Measurements from ENCODE around the gene TIAM2.

Gene TIAM2

DNA sequence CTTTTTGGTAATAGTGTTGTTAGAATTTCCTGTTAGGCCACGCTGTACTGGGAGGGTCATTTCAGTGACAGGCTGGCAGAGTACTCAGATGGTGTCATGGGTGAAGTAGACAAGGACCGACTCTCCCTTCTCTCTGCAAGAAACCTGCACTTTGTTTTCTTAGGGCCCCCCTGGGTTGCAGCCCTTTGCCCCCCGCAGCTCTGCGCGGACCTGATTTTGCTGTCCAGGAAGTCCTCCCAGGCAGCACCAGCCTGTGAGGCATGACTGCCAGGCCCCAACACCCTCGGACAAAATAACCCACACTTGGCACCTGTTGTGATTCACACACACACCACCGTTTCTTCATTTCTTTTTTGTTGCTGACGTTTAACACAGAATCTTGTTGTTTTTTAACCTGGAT, 246.9 kb downstream of the TIAM2 start:
- DNase-seq: no peak

DNA sequence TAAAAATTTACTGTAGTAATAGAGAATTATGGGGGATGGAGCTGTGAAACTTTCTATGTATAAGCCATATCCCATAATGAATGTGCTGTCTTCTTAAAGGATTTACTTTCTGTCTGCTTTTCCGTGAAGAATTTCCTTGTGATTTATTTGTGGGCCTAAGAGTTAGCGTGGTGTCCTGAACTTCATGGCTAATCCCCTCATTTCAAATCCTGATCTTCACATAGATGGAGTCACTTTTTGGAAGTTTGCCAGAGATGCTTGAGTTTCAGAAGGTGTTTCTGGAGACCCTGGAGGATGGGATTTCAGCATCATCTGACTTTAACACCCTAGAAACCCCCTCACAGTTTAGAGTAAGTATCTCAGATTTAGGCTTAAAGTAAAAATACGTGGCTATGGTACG, 249.3 kb downstream of the TIAM2 start:
- no peak for DNase-seq

DNA sequence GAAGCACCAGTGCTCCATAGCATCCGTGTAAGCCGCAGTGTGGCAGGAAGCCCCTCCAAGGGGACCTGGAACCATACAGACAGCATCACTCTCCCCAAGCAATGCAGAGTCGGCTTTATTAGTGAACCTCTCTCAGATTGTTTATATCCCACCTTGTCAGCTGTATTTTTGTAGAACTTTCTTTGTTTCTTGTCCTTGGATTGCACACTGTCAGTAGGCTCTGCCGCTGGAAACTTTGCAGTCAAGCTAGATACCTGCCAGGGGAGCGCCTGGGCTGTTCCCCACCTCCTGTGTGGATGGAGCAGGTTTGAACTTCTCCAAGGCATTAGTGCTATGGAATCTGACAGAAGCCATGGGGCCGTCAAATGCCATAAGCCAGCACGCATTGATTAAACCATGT, 250.1 kb downstream of the TIAM2 start:
- no peak for DNase-seq

DNA sequence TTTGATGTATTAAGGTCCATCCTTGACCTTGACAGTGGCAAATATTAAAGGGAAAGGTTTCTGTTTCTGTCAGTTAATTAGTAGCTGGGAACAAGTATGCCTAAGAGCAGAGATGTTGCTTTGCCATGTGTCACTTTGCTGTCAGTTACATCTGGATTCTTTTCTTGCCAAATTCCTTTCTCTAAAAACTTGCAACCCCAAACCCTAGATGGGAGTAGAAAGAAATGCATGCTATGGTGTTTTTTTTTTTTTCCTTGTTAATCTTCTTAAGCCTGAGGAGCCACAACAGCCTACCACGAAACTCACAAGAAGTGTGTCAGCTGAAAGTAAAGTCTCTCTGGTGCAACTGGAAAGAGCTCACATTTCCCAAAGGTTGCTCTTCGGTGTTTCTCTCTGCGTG, 250.7 kb downstream of the TIAM2 start:
- DNase-seq: no peak

DNA sequence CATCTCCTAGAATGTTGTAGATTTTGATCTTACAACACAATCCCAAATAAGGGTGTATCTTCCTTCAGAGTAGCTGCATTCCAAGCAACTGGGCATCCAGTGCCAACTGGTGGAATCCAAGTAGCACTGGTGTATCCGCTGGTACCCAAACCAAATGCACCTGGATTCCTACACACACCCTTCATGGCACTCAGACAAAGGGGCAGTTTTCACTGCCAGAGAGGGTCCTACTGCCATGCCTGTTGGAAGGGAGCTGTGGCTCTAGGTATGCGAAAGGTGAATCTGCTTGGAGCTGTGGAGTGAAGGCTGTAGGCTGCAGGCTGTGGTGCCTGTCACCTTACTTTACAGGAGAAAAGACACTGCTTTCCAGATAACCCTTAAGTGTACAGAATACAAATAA, 251.7 kb downstream of the TIAM2 start:
- no peak for DNase-seq

DNA sequence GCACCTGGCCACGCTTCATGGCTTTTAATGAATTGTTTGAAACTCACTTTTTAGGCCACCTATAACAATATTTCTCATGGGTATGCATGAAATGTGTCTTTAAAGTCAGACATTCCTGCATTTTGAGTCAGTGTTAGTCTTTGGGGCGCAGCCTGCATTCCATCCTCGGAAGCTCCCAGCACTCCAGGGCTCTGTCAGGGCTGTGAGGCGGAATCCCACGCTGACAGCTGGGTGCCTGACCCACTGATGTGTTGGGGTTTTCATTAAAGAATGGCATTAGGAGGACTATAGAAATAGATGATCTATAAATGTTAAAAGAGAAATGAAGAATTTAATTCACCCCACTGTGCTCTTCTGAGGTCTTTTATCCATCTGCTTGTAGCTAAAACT, 252.5 kb downstream of the TIAM2 start:
- DNase-seq: no peak

DNA sequence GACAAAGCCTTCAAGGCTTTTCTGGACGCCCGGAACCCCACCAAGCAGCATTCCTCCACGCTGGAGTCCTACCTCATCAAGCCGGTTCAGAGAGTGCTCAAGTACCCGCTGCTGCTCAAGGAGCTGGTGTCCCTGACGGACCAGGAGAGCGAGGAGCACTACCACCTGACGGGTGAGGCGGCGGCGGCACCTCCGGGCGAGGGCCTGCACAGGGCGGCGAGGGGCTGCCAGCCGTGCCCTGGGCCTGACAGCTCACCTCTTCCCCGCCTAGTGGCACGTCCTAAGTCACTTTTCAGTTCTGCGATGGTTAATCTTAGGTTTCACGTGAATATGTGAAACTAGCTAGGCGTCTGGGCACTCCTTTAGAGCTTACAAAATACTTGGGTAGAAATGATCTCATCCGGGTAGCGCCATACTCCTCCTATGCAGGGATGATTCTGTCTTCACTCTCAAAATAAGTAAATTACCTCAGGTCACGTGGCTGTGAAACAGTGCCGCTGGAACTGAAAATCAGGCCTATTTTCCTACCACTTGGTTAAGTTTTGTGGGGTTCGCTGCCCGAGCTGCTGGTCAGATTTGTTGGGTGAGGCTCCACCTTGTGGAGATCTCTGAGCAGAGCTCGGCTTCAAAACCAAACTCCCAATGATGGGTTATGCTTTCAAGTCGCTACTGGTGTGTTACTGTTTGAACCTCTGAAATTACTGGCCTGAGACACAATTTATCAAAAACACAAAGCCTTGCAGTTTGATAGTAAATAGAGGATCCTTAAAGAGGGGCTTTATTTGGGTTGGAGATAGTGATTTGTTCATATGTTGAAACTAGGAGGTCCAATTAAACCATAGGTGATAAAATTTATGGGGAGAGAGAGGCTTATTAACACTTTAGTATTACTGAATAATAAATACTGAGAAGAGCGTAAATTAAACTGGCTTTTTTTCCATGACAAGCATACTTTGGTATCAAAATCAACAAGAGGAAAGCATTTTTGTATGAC, 253.2 kb downstream of the TIAM2 start:
- peak; percentile 66 for DNase-seq

DNA sequence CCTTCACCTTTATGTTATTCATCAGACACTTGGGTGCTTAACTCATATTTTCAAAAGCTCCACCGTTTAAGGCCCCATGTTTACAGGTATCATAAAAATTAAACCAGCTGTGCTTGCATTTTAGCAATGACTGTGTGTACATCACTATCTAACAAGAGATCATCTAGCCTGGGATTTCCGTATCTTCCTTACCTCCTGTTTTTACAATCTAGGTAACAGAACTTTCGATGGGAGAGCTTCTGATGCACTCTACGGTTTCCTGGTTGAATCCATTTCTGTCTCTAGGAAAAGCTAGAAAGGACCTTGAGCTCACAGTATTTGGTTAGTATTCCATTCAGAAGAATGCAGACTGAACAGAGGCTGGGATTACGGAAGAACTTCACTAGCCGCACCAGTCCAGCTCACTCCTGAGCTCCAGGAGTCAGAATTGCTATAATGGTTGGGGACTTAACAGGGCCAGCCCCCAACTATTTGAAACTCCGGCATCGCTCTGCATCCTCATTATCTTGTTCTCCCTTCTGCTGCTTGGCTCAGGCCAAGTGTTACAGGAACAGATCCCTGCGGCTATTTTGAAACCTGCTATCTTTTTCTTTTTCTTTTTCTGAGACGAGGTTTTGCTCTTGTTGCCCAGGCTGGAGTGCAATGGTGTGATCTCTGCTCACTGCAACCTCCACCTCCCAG, 255.7 kb downstream of the TIAM2 start:
- DNase-seq: no peak

DNA sequence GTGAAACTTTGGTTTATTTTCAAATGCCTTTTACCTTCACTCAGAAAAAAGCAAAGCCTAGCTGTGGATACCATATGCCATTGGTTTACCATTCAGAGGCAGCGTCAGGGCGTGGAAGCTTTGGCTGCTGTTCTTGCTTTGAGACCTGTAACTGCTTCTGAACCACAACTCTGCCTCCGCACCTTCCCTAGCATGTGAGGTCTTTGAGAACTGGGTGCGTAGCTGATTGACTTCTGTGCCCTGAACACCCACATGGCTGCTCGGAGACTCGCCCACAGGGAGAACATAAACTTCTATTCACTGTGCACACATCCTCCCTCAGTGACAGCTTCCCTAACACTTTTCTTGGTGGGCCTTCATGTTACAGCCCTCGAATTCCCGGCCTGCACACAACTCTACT, 257.5 kb downstream of the TIAM2 start:
- no peak for DNase-seq

DNA sequence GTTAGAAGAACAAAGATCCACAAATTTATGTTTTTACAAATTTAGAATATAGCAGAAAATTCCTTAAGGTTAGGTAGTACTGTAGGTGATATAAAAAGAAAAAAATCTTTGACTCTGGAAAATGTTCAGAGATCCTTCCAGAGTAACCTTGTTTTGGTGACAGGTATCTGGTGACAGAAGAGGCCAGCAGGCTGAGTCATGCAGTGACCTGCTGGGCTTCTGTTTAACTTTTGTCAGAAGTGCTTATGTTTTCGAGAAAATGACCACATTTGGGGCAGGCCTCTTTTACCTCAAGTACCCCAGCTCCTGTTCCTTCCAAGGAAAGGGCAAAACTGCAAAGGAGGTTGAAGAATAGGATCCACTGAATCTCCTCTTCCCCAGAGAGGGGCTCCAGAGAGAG, 258.2 kb downstream of the TIAM2 start:
- no peak for DNase-seq

DNA sequence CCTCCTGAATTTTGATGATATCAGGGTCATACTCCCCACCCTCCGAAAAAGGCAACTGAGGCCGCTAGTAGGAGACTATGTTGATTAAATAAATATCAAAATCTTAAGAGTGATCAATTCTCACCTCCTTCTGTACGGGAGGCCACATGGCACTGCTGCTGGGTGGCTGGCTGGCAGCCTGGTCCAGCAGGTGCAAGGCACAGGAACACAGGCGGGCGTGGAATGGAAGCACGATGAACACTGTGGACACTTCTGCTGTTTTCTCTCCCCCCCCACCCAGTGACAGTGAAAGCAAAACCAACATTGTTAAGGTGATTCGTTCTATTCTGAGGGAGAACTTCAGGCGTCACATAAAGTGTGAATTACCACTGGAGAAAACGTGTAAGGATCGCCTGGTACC, 259.0 kb downstream of the TIAM2 start:
- no peak for DNase-seq

DNA sequence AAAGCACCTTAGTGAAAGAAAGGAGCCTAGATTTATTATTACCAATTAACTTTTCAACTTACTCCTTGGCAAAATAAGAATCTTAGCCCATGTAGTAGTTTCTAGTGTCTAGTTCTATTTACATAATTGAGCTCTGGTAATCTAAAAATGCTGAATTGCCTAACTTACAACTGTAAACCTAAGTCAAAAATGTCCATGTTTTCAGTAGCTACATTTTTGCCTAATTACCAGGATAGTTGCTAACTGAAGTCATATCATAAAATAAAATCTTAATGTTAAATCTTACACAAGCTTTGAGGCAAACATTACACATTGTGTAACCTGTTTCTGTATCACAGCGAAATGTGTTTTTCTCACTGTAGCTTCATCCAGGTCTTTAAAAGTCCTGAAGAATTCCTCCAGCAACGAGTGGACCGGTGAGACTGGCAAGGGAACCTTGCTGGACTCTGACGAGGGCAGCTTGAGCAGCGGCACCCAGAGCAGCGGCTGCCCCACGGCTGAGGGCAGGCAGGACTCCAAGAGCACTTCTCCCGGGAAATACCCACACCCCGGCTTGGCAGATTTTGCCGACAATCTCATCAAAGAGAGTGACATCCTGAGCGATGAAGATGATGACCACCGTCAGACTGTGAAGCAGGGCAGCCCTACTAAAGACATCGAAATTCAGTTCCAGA, 261.1 kb downstream of the TIAM2 start:
- DNase-seq: no peak

DNA sequence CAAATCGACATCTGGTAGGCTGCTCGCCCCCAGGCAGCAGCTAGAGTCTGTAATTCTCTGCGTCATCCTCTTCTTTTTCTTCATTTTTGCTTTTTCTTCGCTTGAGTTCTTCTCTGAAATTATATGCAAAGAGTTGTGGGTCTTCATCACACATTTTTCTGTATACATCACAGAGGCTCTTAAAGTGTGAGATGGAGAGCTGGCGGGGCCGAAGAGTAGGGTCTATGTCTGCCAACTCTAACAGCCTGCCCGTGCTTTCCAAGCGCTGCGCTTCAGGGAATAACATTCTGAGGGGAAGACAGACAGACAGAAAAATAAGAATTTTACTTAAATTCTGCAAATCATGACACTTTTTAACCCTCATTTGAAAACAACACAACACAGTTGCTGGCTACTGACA, 262.7 kb downstream of the TIAM2 start:
- no peak for DNase-seq

DNA sequence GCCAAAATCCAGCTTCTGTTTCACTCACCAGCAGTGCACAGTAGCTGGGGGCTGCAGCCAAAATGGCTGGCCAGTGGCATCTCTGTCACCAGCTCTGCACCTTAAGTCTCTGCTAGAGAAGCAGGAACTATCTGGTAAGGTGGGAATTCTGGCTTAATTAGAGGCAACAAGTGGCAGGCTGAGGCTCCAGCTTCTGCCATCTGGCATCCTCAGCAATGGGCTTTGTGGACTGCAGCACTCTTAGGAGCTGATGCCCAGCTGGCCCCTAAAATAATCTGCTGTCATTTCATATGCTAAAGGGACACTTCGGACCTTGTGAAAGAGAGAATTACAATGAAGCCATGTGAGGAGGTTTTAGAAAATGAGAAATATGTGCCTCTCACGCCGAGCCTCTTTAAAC, 264.1 kb downstream of the TIAM2 start:
- DNase-seq: no peak

DNA sequence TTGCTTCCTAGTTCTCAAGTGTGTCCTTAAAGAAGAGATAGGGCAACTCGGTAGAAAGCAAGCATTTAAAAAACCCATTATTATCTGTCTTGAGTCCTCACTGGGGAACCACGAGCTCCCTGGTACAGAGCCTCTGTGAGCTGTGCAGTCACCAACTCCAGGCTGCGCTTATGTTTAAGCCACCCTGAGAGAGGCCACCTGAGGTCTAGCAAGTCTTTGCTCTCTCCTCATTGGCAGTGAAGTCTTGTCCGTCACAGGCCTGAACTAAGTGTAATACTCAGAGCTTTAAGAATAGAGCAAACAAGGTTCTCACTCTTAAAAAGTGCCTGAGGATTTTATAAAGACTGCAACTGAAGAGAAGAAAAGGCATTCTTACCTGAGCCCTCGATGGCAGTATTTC, 264.8 kb downstream of the TIAM2 start:
- no peak for DNase-seq

DNA sequence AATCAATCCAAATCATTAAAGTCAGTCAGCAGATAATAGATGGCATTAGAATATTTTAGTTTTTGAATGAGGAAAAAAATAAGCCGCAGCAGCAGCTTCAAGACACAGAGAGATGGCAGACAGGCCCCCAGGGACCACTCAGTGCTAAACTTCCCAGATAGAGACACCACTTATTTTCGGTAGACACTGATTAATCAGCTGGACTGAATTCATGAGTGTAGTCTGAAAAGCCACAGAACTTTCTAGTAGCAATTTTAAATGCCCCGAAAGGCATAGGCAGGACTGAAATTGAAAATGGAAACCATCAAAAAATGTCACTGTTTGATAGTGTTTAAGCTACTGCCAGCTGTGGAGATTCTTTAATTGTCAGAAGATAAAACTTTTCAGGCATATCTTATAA, 265.6 kb downstream of the TIAM2 start:
- DNase-seq: no peak

DNA sequence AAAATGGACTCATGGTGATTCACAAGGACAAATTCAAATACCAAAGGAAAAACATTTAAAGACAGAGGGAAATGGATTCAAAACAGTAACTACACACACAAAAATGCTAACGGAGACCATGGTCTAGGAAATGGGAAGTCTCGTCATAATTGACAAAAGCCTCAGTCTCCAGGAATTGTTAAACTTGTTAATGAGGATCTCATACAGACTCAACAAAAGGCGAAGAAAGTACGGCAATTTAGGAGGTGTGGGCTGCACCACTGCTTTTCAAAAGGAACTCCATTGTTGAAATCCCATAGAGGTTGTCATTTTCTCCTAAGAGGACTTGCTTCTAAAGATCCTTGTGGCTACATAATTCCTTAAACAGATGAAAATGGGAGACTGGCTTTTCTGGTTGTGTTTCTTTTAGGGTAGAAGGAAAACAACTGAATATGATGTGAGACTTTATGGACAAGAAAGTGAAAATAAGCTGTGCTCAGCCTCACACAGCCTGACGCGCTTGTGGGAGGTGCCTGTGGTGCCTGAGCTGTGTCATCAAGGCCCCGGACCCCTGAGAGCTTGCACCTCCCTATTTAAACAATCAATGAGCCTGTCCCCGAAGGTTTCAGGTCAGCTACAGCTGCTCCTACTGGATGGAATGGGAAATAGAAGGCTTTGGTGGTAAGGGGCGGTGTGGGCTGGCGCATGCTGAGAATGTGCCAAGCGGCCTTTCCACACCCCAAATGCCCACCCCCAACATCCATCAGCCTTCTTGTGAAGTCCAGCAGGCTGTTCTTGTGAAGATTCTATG, 266.2 kb downstream of the TIAM2 start:
- no peak for DNase-seq

DNA sequence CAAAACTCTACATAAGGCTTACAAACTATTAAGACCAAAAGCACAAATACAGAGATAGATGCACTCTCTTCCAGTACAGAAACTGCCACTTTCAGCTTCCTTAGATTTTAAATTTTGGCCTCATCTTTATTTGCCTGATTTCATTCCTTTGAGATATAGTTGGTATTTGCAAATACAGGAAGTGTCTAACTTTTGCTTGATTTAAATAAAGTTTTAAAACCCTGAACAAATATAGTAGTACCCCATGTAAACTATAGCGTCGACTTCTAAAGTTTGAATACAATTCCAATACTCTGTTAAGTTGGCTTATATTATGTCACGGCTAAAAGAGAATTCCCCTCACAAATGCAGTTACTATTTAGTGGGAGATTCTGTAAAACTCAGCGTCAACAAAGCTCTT, 267.5 kb downstream of the TIAM2 start:
- DNase-seq: no peak

DNA sequence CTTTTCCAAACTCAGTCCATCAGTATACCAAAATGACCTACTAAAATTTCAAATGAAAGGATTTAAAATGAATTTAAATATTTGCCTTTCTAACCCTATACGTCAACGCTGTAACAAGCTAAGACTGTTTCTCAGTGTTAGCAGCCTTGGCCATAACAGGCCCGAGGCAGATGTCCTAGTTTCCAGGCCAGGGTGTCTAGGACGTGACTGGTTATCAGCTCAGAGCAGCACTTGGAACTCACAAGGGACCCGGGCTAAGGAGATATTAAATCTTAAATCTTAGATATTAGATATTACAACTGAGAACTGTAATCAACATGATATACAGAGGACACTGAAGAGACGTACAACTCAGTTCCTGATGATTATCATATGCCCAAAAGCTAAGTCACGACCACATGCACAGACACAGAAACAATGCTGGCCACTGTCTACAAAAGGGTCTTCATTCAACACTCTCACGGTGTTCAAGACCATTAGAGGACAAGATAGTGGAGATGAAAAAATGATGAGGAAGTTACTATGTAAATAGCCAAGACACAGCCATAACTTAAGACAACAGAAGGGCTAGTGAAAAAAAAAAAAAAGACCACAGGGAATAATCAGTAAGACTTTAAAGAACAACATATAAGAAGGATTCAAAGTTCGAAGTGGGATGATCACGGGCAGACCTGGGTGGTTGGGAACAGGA, 268.4 kb downstream of the TIAM2 start, which contains the start of gene CLDN20:
Gene CLDN20, plus strand, starts transcription at position 641 of the 691 bp plus-strand sequence. CDS start 11,707 bp downstream, outside the sequence.
- no peak for DNase-seq

DNA sequence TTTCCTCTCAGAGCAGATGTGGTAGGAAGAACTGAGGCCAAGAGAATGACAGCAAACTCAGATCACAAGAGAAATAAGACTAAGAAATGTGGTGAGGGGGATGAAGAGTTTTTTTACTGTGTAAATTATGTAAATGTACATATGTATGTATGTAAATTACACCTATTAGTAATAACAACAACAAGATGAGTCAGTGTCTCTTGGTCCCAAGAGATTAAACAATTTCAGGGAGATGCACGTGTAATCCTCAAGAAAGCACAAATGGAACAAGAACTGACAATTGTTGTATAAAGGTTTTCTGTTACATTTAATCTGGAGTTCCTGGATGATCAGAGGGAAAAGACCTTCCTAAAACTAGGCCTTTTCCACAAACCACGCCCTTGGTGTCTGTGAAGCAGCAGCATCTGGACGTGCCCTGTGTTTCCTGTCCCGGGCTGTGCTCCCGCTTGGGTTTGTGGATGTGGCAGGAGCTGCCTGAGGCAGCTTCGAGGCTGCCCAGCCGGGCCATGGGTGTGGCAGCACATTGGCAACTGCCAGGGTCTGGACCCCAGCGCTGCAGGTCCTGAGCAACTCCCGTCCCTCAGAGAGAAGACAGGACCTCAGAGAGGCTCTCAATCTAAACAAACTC, 269.7 kb downstream of the TIAM2 start:
- DNase-seq: no peak

DNA sequence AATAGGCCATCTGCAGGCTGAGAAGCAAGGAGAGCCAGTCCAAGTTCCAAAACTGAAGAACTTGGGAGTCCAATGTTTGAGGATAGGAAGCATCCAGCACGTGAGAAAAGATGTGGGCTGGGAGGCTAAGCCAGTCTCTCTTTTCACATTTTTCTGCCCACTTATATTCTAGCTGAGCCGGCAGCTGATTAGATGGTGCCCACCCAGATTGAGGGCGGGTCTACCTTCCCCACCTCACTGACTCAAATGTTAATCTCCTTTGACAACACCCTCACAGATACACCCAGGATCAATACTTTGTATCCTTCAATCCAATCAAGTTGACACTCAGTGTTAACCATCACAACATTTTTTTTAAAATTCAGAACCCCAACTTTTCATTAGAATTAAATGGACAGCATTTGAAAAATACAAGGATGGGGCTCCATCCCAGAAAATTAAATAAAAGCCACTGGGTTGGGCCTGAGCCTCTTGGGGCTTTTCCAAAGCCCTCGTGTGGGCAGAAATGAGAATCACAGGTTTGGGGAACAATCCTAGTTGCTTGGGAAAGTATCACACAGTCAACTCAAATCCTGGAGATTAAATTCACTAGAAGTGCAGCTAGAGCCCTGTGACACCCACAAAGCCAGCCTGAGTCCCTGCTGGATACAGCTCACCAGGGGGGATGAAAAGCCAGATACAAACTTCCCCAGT, 270.9 kb downstream of the TIAM2 start:
- no peak for DNase-seq
